ENCODE results near the gene GRIN3B.
"Not testable (repeated sequence)": the region's sequence is repeated elsewhere in the genome, so short reads cannot be mapped to it uniquely, and the experiment has no call there.

GRCh38 chr19:957578-957977 is 42.6 kb upstream of the GRIN3B start:
- TF ChIP-seq POLR2A, CTCF, POLR2AphosphoS5, EP300 (IDR thresholded peaks at IDR 0.05): not testable (repeated sequence)
